Nucleus accumbens (tissue), 56 donors: ENCODE data around the gene SAP30.
A peak's percentile ranks its signal among the peaks of the same experiment; 100 is the strongest.

Source experiments
- DNase-seq, 56 donors: peaks; one replicate each; lab custom pipeline; 2025; lab: John Stamatoyannopoulos, UW

The SAP30 gene

DNA sequence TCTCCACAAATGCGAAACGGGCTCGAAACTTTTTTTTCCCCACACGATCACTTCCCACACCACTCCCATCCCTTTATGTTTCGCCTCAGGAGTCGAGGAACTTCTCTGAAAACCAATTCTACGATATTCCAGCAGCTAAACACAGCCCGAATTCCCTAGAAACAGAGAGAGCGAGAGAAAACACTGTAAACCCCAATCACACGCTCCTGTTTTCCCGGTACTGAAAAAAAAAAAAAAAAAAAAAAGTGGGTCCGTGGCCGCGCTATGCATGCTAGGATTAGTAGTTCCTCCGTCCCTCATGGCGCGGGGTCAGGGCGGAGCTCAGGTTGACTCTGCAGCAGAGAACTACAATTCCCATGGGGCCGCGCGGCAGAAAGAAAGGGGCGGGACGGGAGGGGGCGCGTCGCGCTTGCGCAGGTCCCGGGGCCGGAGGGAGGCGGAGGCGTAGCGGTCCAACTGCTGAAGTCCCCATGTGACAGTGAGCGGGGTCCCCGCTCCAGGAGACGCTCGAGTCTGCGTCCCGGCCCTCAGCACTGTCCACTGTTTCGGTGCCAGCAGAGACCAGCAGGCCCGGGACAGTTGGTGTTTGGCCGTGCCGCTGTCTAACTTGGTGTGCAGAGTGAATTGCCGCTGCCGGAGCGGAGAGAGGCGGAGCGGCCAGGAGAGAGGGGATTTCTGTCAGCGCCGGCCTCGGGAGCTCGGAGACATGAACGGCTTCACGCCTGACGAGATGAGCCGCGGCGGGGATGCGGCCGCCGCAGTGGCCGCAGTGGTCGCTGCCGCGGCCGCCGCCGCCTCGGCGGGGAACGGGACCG lies at the start of gene SAP30:
Gene SAP30 (plus strand): TSS at position 478 of the 815 bp plus-strand sequence. CDS start 229 bp downstream, at position 707.
- peak; percentile 76 to 99 (median 97) for DNase-seq

- DNase-seq: no peak
These were observed 45.6 kb upstream of the SAP30 start for GRCh38 chr4:173325007-173325736.

DNA sequence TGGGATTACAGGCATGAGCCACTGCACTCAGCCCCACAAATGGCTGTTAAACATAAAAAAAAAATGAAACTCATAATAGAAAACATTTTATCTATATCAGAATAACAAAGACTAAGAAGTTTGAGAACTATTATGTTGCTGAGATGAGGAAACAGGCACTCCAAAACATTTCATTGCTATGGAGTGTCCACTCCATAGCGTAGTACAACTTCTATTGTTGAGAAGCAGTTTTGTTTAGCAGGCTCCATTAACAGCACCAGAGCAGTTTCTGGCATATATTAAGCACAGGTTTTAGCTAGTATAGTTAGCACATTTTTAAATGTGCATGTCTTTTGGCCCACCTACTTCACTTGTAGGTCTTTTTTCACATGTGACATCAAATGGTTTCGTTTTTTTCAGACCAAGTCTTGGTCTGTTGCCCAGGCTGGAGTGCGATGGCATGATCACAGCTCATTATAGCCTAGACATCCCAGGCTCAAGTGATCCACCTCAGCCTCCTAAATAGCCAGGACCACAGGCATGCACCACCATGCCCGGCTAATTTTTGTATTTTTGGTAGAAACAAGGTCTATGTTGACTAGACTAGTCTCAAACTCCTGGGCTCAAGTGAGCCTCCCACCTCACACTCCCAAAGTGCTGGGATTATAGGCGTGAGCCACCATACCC lies 42.4 kb upstream of the SAP30 start:
- no peak for DNase-seq

GRCh38 chr4:173330590-173330989 lies 40.2 kb upstream of the SAP30 start:
- no peak for DNase-seq

DNA sequence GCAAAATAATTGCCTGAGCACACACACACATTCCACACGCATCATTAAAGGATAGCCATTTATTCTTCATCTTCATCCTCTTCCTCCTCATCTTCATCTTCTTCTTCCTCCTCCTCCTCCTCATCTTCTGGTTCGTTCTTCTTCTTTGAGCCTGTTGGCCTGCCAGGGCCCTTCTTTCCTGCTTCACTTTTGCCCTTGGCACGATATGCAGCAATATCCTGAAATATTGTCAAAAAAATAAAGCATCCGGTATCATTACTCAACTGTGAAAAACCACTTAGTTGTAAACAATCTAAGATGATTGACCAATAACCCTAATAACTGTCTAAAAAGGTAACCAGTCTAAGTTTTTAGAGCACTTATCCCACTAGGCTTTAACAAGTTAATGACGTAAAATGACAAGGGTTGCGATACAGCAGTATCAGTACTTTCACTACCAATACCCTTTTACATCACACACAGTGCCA lies 38.7 kb upstream of the SAP30 start:
- no peak for DNase-seq

- peak in 10 of 56 donors; percentile 12 to 49 (median 32) for DNase-seq
These were observed 37.6 kb upstream of the SAP30 start for GRCh38 chr4:173332963-173333657.

DNA sequence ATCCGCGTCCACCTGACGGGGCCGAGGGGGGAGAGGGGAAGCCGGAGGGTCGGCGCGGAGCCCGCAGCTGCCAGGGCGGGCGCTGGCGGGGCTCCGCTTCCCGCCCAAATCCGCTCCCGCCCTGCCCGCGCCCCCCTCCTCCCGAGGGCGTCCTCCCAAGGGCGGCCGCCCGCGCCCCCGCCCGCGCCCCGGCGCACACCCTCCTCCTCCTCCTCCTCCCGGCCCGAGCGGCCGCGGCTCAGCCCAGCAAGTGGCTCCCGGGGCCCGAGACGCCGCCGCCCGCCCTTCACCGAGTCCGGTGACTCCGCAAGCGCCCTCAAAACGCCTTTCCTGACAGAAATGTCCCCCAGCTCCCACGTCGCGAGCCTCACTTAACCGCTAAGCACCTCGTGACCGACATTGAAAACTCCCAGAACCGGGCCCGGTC lies 37.1 kb upstream of the SAP30 start:
- peak in 36 of 56 donors; percentile 1 to 79 (median 62) for DNase-seq

GRCh38 chr4:173334085-173334890 lies 36.5 kb upstream of the SAP30 start, which contains the start of gene HMGB2:
TSS of gene HMGB2 (minus strand) at chr4:173334358. CDS start at chr4:173333649, 709 bp downstream.
- peak; percentile 87 to 100 (median 99) for DNase-seq

GRCh38 chr4:173334891-173335752 lies 35.6 kb upstream of the SAP30 start:
- DNase-seq: peak in 27 of 56 donors; percentile 2 to 85 (median 49)

GRCh38 chr4:173337463-173337862 lies 33.3 kb upstream of the SAP30 start:
- DNase-seq: no peak

DNA sequence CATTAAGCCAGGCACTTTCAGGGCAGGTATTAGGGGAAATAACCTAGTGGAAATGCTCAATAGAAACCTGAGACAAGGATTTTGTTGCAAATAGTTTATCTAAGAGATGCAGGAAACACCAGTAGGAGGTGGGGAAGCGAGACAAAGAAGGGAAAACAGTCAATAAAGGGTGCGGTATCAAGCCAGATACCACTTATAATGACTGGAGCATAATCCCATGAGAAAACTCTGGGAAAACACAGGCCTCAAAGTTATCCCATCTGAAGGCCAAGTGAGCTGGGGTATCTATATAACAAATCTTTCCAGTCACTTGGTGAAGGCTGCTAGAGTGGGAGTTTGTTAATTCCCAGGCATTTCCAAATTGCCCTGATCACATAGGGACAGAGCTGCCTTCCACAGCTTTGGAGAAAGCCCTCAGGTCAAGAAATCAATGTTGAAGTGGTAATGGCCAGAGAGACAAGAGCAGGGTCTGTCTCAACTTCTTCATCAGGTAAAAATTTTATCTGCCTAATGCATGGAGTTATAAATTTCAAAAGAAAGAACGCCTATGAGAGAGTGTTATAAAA lies 26.8 kb upstream of the SAP30 start:
- no peak for DNase-seq

- no peak for DNase-seq
These were observed 25.1 kb upstream of the SAP30 start for GRCh38 chr4:173345648-173346047.

DNA sequence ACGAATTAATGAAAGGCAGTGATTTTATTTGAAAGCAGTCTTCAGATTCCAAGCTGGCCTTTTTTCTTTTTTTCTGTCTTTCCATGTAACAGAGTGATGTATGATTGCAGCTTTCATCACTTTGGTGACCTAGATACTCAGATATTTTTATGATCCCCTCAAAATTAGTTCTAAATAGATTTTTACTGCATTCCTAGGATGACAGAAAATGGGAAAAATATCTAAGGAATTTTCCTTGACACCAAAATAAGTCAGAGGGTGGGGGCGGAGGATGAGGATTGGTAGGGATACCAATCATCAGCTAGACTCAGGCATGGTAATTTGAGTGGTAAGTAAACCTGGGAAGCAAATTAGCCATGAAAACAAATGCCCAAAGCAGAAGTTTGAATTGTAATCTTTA lies 24.7 kb upstream of the SAP30 start:
- no peak for DNase-seq

DNA sequence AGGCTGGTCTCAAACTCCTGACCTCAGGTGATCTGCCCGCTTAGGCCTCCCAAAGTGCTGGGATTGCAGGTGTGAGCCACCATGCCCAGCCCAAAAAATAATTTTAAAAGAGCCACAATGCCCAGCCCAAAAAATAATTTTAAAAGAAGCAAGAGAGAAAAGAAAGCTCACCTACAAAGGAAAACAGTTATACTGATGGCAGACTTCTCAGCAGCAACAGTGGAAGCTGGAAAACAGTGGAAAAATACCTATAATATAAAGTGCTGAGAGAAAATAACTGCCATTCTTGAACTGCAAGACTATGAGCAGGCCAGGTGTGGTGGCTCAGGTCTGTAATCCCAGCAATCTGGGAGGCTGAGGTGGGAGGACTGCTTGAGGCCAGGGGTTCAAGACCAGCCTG lies 23.3 kb upstream of the SAP30 start:
- no peak for DNase-seq

- DNase-seq: no peak
These were observed 12.8 kb upstream of the SAP30 start for GRCh38 chr4:173357939-173358338.

DNA sequence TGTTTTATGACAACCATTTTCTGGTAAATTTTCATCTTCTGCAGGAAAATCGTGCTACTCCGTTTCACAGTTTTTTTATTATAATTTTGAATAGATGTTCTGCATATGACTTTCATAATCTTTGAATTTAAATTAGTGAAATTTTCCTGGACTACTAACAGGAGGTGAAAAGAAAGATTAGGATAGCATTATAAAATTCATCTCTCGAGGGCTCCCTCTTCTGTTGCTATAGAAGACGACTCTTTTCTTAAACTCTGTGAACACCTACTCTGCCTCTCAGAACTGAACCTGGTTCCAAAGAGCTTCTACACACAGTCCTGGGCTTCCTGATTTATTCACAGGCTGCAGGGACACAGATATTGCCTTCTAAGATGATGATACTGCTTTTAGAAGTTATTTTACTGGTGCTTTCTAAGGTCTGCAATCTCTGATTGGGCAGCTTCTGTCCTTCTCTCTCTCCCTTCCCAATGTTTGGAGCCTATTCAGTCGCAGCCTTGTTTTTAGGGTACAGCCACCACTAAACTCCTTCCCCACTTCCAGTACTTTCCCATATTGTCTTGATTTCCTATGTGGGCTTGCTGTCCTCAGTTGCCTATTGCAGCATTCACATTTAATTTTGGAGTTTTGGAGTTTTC lies 10.1 kb upstream of the SAP30 start:
- no peak for DNase-seq

- no peak for DNase-seq
These were observed 8.1 kb upstream of the SAP30 start for GRCh38 chr4:173362666-173363065.
